Stimulated activated naive CD8-positive, alpha-beta T cell treated with anti-CD3 and anti-CD28 coated beads, Interleukin-15, Interleukin-2, amounts not matched to agents 100 ng/mL and 50 ng/mL, for 24 hours (primary cell): ENCODE data around the gene TBC1D22A.

Experiments used
- H3K27ac Mint-ChIP-seq: one replicate; pipeline ENCODE4 v1.8.0; 2021; ENCODE audit warnings: mild to moderate bottlenecking, mixed read lengths
- H3K27me3 Mint-ChIP-seq: one replicate; pipeline ENCODE4 v1.8.0; 2021; ENCODE audit warnings: mixed read lengths
- H3K36me3 Mint-ChIP-seq: one replicate; pipeline ENCODE4 v1.8.0; 2021; ENCODE audit warnings: low read depth, mixed read lengths
- H3K4me1 Mint-ChIP-seq: one replicate; pipeline ENCODE4 v1.8.0; 2021; ENCODE audit warnings: low read depth, mixed read lengths
- H3K4me3 Mint-ChIP-seq: one replicate; pipeline ENCODE4 v1.8.0; 2021; ENCODE audit warnings: mild to moderate bottlenecking, mixed read lengths
- H3K9me3 Mint-ChIP-seq: one replicate; pipeline ENCODE4 v1.8.0; 2021; ENCODE audit warnings: mixed read lengths

TBC1D22A gene

GRCh38 chr22:46986788-46987187, 224.3 kb downstream of the TBC1D22A start:
- H3K9me3 Mint-ChIP-seq = no peaks in the 10 kb centered on the region
- no peak overlapping the region for H3K4me3 Mint-ChIP-seq
- peaks cover 25% of the 10 kb centered on the region for H3K36me3 Mint-ChIP-seq
- H3K4me1 Mint-ChIP-seq = no peaks in the 10 kb centered on the region
- no peaks in the 10 kb centered on the region for H3K27me3 Mint-ChIP-seq
- no peak overlapping the region for H3K27ac Mint-ChIP-seq

- Mint-ChIP-seq H3K27me3 (no peaks in the 10 kb centered on the region), H3K27ac (no peak overlapping the region), H3K4me1 (no peaks in the 10 kb centered on the region), H3K36me3 (peaks cover 13% of the 10 kb centered on the region), H3K9me3 (no peaks in the 10 kb centered on the region), H3K4me3 (no peak overlapping the region)
Measured at GRCh38 chr22:46990937-46991550, 228.6 kb downstream of the TBC1D22A start.

- Mint-ChIP-seq H3K27me3 (no peaks in the 10 kb centered on the region), H3K9me3 (no peaks in the 10 kb centered on the region), H3K36me3 (peaks cover 13% of the 10 kb centered on the region), H3K27ac (no peak overlapping the region), H3K4me3 (no peak overlapping the region), H3K4me1 (no peaks in the 10 kb centered on the region)
Measured at GRCh38 chr22:46991666-46992065, 229.2 kb downstream of the TBC1D22A start.

DNA sequence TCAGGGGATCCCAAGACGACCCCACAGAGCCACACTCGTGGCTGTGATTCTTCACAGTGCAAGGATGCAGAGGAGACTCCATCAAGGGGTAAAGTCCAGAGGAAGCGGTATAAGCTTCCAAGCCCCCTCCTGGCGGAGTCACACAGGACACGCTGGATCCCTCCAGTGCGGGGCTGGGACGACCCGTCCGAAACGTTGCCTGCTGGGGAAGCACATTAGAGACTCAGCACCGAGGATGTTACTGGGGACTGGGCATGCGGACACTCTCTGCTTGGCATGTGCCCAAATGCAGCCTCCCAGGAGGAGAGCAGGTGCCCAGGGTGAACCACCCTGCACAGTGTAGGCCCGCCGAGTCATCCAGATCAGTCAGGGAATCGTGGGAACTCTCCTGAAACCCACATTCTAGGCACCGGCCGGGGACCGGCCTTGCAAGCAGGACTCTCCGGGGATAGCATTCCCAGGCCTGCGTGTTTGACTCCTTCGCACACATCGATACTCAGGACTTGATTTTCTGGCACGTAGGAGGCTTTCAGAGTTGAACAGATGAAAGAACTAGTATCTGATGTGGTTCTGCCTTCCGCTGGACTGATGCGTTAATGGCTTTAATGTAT, 229.8 kb downstream of the TBC1D22A start:
- Mint-ChIP-seq H3K4me1 (no peaks in the 10 kb centered on the region), H3K9me3 (no peaks in the 10 kb centered on the region), H3K36me3 (peaks cover 13% of the 10 kb centered on the region), H3K27ac (peak overlapping the region; percentile 22), H3K4me3 (no peak overlapping the region), H3K27me3 (no peaks in the 10 kb centered on the region)

GRCh38 chr22:46993633-46994032, 231.2 kb downstream of the TBC1D22A start:
- H3K4me1 Mint-ChIP-seq = no peaks in the 10 kb centered on the region
- no peak overlapping the region for H3K27ac Mint-ChIP-seq
- peaks cover 17% of the 10 kb centered on the region for H3K36me3 Mint-ChIP-seq
- H3K9me3 Mint-ChIP-seq = no peaks in the 10 kb centered on the region
- H3K27me3 Mint-ChIP-seq = no peaks in the 10 kb centered on the region
- H3K4me3 Mint-ChIP-seq = no peak overlapping the region

GRCh38 chr22:46994265-46994664, 231.8 kb downstream of the TBC1D22A start:
- H3K9me3 Mint-ChIP-seq = no peaks in the 10 kb centered on the region
- no peak overlapping the region for H3K27ac Mint-ChIP-seq
- H3K27me3 Mint-ChIP-seq = no peaks in the 10 kb centered on the region
- H3K4me3 Mint-ChIP-seq = no peak overlapping the region
- H3K4me1 Mint-ChIP-seq = peaks cover 3% of the 10 kb centered on the region
- H3K36me3 Mint-ChIP-seq = peaks cover 23% of the 10 kb centered on the region

GRCh38 chr22:46994983-46995382, 232.5 kb downstream of the TBC1D22A start:
- H3K4me1 Mint-ChIP-seq = peaks cover 5% of the 10 kb centered on the region
- no peaks in the 10 kb centered on the region for H3K27me3 Mint-ChIP-seq
- no peak overlapping the region for H3K27ac Mint-ChIP-seq
- H3K9me3 Mint-ChIP-seq = no peaks in the 10 kb centered on the region
- peaks cover 27% of the 10 kb centered on the region for H3K36me3 Mint-ChIP-seq
- no peak overlapping the region for H3K4me3 Mint-ChIP-seq

DNA sequence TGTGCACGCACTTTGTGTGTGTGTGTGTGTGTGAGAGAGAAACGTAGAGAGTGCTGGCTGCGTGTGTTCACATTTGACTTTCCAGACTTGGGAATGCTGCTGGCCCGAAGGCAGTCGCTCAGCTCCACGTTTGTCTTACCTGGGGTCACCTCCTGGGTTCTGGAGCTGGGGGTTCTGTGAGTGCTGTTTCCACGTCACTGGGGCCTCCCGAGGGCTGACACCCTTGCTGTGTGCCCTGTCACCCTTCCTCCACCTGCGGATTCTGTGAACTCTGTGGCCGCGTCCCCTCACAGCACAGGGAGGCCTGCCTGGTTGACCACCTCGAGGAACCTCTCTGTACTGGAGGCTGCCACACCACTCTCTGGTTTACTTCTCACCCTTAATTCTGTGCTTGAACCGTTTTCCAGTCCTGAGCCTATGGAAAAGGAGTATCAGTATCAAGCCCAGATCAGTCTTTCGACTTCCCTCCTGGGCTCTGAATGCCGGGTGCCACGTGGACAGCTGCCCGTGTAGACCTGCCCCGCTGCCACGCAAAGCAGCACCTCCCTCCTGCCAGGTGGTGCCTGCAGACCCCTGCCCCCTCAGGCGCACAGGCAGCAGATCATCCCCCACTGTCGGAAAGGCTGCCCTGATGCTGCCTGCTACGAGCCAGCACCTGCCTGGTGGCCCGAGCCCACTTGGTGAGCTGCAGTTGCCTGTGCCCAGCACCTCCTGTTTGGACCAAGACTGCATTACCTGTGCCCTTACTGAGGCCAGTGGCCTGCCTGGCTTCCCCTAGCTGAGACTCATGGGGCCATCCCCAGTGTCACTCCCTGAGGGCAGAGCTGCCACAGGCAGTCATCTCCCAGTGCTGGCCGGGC, 233.3 kb downstream of the TBC1D22A start:
- Mint-ChIP-seq H3K36me3 (peaks cover 28% of the 10 kb centered on the region), H3K9me3 (no peaks in the 10 kb centered on the region), H3K4me3 (no peak overlapping the region), H3K27ac (no peak overlapping the region), H3K27me3 (no peaks in the 10 kb centered on the region), H3K4me1 (peaks cover 13% of the 10 kb centered on the region)

DNA sequence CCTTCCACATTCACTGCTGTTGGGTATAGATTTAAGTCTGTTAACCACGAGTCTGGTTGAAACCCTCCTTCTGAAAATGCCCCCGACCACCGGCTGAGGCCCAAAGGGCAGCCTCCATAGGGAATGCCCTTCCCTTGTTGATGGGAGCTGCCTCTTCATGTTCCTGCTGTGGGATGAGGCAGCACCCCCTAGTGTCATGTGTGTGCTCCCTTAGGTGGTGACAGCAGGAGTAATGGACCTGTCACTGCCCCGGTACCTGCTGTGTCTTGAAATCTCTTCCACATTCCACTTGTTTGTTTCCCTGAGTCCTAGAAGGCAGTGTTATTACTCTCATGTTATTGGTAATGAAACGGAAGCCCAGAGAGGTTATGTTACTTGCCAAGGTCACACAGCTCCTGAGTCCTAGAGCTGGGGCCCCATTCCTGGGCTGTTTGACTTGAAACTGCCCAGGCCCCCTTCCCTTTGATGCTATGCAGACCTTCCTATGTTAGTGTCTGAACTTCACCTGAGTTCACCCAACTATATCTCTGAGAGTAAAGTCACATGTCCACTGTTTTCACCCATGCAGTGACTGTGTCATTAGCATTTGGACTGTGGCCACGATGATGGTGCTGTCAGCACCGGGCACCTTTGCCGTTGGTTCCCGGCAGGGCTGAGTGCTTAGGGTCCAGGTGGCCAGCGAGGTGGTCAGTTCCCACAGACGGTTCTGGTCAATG, 234.3 kb downstream of the TBC1D22A start:
- Mint-ChIP-seq H3K27me3 (no peaks in the 10 kb centered on the region), H3K4me3 (no peak overlapping the region), H3K36me3 (peaks cover 18% of the 10 kb centered on the region), H3K9me3 (no peaks in the 10 kb centered on the region), H3K27ac (no peak overlapping the region), H3K4me1 (peaks cover 19% of the 10 kb centered on the region)

DNA sequence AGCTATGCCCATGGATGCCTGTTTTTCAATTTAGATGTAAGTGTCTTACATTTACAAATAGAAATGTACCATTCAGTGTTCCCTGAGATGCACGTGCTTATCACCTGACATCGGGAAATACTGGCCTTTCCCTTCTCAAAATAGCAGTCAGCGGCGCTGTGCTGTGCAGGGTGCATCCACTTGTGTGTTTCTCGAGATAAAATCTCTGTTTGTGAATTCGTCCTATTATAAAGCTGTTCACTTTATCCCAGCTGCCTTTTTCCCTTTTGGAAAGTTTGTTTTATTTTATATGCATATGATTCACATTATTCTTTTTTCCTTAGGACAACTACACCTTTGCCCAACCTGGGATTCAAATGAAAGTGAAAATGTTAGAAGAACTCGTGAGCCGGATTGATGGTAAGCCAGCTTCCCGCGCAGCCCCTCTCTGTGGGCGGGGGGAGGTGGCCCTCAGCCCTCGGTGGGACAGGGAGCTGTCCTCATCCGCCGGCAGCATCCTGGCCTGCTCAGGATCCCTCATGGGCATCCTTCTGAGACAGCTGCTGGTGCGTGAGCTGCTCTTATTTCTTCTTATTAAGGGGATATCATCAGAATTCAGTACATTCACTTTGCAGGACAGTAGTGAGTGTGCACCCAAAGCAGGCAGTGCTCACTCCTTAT, 235.0 kb downstream of the TBC1D22A start:
- Mint-ChIP-seq H3K4me1 (peaks cover 19% of the 10 kb centered on the region), H3K4me3 (no peak overlapping the region), H3K27me3 (no peaks in the 10 kb centered on the region), H3K27ac (no peak overlapping the region), H3K9me3 (no peaks in the 10 kb centered on the region), H3K36me3 (peaks cover 17% of the 10 kb centered on the region)

- H3K9me3 Mint-ChIP-seq = no peaks in the 10 kb centered on the region
- peaks cover 17% of the 10 kb centered on the region for H3K36me3 Mint-ChIP-seq
Measured at GRCh38 chr22:46998331-46998730, 235.9 kb downstream of the TBC1D22A start.

DNA sequence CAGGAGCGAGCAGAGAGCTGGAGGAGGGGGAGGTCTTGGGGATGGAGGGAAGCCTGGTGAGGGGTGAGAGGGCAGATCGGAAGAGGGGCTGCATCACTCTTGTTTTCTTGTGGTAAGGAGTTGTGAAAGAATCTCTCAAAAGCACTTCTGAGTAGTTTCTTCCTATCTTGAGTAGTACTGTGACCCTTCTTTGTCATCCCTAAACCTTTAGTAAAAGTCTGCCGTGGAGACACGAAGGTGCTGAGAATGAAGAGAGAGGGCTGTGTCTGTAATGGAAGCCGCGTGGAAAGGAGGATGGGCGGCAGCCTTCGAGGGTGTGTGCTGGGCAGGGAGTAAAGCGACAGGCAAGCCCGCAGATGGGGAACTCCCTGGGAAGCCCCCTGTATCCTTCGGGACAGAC, 237.8 kb downstream of the TBC1D22A start:
- no peaks in the 10 kb centered on the region for H3K9me3 Mint-ChIP-seq
- H3K27ac Mint-ChIP-seq = peak overlapping the region; percentile 89

More at GRCh38 chr22:46998331-46998730, 235.9 kb downstream of the TBC1D22A start:
- Mint-ChIP-seq H3K27ac (no peak overlapping the region), H3K27me3 (no peaks in the 10 kb centered on the region), H3K4me1 (peaks cover 19% of the 10 kb centered on the region), H3K4me3 (no peak overlapping the region)

DNA sequence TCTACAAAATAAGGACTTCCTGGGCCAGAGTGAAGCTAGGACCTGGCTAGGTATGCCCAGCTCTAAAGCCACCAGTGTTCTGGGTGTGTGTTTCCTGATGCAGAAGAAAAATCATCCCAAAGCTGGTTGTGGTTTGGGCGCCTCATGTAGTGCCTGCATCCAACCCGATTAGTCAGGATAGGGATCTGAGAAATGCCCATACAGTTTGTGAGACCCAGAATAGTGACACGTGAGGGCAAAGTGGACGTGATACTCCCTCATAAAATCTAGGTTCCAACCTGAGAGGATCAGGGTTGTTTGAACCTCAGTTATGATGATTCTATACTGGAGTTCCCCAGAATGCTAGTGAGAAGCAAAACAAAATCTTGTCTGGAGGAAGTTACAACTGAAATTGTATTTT, 238.4 kb downstream of the TBC1D22A start:
- H3K4me1 Mint-ChIP-seq = peaks cover 19% of the 10 kb centered on the region
- no peak overlapping the region for H3K4me3 Mint-ChIP-seq
- no peaks in the 10 kb centered on the region for H3K9me3 Mint-ChIP-seq
- H3K27ac Mint-ChIP-seq = no peak overlapping the region
- peaks cover 17% of the 10 kb centered on the region for H3K36me3 Mint-ChIP-seq
- H3K27me3 Mint-ChIP-seq = no peaks in the 10 kb centered on the region

More for the DNA sequence above, 237.8 kb downstream of the TBC1D22A start:
- Mint-ChIP-seq H3K36me3 (peaks cover 17% of the 10 kb centered on the region), H3K4me3 (no peak overlapping the region), H3K27me3 (no peaks in the 10 kb centered on the region), H3K4me1 (peaks cover 19% of the 10 kb centered on the region)

DNA sequence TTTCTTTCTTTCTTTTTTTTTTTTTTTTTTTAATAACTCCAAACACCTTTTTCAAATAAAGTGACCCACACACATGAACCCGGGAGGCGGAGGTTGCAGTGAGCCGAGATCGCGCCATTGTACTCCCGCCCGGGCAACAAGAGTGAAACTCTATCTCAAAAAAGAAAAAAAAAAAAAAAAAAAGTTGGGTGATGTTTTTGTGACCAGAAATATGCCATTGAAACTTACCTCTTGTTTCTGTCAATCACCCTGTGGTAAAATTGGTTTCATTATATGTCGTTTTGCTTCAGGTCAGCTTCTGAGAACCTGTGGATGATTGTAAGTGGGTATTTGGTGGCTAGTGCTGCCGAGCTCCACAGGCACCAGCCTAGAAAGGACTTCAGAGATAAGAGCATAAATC, 238.8 kb downstream of the TBC1D22A start:
- no peaks in the 10 kb centered on the region for H3K27me3 Mint-ChIP-seq
- H3K4me3 Mint-ChIP-seq = no peak overlapping the region
- peaks cover 19% of the 10 kb centered on the region for H3K4me1 Mint-ChIP-seq
- peaks cover 17% of the 10 kb centered on the region for H3K36me3 Mint-ChIP-seq
- no peaks in the 10 kb centered on the region for H3K9me3 Mint-ChIP-seq
- no peak overlapping the region for H3K27ac Mint-ChIP-seq
